ENCODE data around the gene TP73.

The TP73 gene

GRCh38 chr1:3731583-3732433, 79.5 kb downstream of the TP73 start:
- DNase-seq, result no peak

DNA sequence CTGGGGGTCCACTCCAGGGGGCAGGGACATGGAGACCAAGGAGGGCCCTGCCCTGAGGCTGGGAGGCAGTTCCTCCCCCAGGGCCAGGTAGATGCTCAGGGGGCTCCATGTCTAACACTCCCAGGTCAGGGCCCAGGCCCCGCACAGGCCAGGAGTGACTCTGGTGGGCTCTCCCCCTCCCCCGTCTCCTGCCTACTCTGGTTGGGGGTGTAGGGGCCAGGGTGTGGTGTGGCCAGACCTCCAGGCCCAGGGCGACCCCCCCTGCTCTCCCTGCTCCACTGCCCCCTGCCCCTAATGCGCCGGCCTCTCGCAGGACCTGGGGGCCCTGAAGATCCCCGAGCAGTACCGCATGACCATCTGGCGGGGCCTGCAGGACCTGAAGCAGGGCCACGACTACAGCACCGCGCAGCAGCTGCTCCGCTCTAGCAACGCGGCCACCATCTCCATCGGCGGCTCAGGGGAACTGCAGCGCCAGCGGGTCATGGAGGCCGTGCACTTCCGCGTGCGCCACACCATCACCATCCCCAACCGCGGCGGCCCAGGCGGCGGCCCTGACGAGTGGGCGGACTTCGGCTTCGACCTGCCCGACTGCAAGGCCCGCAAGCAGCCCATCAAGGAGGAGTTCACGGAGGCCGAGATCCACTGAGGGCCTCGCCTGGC, 80.2 kb downstream of the TP73 start:
- DNase-seq, result no peak

- DNase-seq, result no peak
These were observed 81.0 kb downstream of the TP73 start for GRCh38 chr1:3733094-3733882.

DNA sequence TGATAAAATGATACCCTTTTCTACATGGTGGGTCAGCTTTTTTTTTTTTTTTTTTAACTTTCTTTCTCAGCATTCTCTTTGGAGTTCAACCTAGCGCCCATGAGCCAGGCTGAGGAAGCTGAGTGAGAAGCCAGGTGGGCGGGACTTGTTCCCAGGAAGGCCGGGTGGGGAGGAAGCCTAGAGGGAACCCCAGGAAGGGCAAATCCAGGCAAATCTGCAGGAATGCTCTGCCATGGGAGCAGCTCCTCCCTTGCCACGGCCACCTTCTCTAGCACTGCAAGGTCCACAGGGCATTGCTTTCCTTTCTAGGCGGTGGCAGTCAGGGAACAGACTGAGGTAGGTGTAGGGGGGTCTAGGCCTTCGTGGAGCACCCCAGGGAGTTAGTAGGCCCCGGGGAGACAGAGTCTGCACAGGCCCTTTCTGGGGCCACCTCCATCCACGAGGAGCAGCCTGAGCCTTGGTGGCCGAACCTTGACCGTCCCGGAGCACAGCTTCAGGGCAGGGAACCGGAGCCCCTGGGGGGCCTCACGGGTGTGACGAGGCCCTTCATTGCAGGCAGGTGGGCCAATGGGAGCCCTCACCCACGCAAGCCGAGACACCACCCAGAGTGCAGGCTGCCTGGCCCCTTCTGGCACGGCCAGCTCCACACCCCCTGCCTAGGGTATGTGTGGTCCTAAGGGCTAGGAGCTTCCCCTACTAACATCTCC, 81.7 kb downstream of the TP73 start:
- DNase-seq, result no peak

- DNase-seq, result no peak
These were observed 82.3 kb downstream of the TP73 start for GRCh38 chr1:3734602-3735001.

- no peak for DNase-seq
These were observed 82.8 kb downstream of the TP73 start for GRCh38 chr1:3735027-3735681.

DNA sequence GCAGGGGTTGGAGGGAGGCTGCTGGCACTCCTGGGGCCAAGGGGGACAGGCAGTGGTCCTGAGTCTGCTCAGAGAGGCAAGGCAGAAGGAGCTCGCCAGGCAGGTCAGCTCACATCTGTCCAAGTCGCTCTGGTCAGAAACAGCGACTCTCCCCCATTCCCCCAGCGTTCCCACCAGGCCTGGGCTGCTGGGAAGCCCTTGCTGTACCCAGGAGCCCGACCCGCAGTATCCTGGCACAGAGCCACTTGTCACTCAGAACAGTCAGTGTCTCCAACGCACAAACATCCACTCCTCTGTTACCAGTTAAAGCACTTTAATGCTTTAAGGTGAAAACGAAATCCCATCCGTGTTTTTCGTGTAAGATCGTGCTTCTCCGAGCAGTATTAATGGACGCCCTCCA, 83.4 kb downstream of the TP73 start:
- no peak for DNase-seq

- DNase-seq, result no peak
These were observed 83.8 kb downstream of the TP73 start for GRCh38 chr1:3736131-3736561.

DNA sequence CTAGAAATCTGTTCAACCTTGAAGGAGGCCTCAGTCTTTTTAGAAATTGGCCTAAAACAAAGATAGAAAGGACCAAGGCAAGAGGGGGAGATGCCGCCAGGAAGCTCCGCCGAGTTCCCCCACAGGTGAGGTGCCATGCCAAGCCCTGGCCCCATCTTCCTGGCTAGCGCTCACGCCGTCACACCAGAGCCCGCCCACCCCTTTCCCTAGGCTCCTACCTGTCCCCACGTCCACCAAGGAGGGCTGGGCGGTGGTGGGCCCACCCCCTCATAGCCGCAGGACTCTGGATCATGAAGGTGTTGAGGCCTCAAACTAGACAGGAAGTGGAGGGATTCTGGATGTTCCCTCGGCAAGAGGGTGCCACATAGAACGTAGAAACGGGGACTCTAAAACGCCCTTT, 84.4 kb downstream of the TP73 start:
- no peak for DNase-seq

- DNase-seq, result no peak
These were observed 86.6 kb downstream of the TP73 start for GRCh38 chr1:3738943-3739342.

DNA sequence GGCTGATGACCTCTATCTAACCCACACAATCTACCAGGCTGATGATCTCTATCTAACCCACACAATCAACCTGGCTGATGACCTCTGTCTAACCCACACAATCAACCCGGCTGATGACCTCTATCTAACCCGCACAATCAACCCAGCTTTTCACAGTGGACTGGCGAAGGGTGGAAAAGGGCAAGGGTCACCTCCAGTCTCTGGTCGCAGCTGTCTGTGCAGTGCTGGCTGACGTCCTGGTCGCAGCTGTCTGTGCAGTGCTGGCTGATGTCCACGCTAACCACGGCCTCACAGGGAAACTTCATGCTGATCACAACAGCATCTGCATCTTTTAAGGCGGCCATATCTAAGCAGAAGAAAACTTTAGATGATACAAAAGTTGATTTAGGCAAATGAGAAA, 87.7 kb downstream of the TP73 start:
- DNase-seq, result no peak

- no peak for DNase-seq
These were observed 88.4 kb downstream of the TP73 start for GRCh38 chr1:3740752-3741151.

DNA sequence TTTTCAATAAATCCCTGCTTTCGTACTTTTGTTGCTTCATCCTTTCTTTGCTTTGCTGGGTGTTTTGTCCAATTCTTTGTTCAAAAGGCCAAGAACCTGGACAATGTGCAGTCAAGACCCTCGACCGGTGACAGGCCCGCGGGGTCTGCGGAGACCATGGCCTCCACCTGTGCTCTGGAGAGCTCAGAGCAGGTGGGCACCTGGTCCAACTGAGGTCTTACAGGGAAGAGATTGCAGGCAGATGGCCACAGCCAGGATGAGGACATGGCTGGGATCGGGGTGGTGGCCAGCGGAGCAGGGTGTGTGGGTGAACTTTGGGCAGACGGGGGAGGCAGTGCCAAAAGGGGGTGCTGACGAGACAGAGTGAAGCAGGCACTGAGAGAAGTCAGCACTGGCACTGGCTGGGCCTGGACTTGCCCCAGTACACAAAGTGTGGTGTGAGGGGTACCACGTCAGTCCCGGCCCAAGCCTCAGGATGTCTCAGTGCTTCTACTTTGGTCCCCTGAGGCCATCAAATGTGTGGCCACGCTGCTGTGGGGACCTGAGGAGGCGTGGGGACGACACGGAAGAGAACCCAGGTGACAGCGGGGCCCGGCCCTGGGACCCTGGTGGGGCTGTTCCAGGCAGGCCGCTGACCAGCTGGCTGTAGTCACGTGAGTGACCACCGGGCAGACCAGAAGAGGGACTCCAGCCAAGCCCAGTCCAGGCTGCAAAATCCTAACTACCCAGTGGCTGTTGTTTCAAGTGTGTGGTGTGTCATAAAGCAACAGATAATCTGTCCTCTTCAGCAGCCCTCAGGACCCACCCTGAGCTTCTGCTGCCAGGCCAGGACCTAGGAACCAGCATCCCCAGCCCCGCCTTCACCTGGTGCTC, 89.5 kb downstream of the TP73 start:
- no peak for DNase-seq

DNA sequence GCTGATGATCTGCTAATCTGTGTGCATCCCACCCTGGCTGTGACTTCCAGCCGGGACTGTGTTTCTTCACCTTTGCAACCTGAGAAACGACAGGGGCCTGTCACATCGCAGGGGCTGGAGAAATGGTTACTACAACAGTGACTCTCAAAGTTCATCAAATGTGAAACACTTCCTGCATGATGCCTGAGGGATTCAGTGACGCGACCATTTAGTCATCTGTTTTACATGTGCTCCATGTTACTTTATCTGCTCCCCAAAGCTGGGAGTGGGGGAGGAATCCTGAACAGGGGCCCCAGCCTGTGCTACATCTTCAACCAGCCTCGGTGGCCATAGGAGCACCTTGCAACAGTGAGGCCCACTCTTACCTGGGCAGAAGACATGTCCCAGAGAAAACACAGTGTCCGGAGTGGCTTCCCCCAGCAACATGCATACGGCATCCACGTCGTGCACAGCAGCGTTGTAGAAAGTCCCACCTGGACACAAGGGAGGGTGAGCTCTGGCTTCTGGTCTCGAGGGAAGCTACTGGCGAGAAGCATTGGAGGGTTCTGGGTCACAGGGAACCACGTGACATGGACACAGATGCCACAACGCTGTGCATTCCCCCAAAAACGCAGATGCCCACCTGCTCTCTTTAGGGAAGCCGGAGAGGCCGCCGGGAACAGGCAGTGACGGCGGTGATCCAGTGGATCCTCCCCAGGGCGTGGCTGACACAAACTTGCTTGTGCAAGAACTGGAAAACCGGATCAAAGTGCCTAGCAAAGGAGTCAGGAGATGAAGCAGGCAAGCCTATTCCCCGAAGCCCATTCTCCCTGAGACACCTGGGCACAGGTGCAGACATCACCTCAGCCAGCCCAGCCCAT, 90.4 kb downstream of the TP73 start:
- DNase-seq, result no peak

DNA sequence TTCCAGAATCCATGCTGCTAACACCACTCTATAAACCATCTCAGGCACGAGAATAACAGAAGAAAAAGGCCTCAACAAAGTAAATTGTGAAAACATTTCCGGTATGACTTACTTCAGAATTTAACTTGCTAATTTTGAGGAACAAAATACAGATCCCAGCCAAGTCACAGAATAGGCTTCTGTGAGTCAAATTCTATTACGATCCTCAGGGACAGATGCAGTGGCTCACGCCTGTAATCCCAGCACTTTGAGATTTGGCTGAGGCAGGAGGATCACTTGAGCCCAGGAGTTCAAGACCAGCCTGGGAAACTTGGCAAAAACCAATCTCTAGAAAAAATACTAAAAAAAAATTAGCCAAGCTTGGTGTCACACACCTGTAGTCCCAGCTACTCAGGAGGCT, 91.1 kb downstream of the TP73 start:
- no peak for DNase-seq

GRCh38 chr1:3743826-3744225, 91.5 kb downstream of the TP73 start:
- DNase-seq, result no peak

DNA sequence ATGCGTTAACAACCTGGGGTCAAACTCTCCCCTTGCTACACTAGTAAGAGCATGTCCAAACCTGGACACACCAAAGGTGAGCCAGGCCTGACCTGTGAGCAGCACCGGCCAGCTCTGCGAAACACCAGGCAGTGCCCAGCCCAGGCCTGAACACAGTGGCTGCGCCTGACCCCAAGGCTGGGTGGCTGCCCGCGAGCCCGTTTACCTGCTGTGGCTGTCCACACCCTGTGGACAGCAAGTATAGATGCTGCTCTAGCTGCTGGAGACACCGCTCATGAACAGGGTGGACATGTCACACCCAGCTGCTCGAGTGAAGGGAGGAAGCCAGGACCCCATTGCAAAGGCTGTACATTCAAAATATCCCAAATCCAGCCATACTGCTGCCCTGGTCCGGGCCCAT, 92.3 kb downstream of the TP73 start:
- no peak for DNase-seq

GRCh38 chr1:3745071-3745470, 92.8 kb downstream of the TP73 start:
- no peak for DNase-seq

GRCh38 chr1:3745590-3746381, 93.5 kb downstream of the TP73 start:
- DNase-seq, result no peak

- no peak for DNase-seq
These were observed 94.1 kb downstream of the TP73 start for GRCh38 chr1:3746389-3746829.
